ENCODE measurements around the gene CCRL2.
"Not testable (repeated sequence)": the region's sequence is repeated elsewhere in the genome, so short reads cannot be mapped to it uniquely, and the experiment has no call there.

CCRL2 gene

GRCh38 chr3:46429671-46430070 is 22.6 kb downstream of the CCRL2 start:
- no peak for DNase-seq

- not testable (repeated sequence) for DNase-seq
Observed at GRCh38 chr3:46430879-46431278, 23.8 kb downstream of the CCRL2 start.

GRCh38 chr3:46431905-46432304 is 24.8 kb downstream of the CCRL2 start:
- peak; percentile 36 for DNase-seq

DNA sequence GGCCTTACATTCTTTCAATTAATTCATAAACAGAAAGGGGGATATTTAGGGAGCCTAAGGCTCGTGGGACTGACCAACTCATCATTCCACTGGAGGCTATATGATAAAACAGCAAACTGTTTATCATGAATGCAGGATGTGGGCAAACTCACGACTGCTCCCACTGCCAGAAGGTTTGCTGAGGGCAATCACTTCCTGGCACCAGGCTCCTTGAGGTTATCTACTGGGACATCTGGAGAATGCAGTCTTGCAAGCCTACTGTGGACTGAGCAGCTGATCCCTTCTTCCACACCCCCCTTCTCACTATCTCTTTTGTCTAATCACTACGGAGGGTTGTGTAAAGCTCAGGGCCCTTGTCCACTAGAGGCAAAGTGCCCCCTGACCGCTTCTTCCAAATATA is 26.1 kb downstream of the CCRL2 start:
- DNase-seq: peak; percentile 88

GRCh38 chr3:46433841-46434240 is 26.8 kb downstream of the CCRL2 start:
- DNase-seq: no peak

DNA sequence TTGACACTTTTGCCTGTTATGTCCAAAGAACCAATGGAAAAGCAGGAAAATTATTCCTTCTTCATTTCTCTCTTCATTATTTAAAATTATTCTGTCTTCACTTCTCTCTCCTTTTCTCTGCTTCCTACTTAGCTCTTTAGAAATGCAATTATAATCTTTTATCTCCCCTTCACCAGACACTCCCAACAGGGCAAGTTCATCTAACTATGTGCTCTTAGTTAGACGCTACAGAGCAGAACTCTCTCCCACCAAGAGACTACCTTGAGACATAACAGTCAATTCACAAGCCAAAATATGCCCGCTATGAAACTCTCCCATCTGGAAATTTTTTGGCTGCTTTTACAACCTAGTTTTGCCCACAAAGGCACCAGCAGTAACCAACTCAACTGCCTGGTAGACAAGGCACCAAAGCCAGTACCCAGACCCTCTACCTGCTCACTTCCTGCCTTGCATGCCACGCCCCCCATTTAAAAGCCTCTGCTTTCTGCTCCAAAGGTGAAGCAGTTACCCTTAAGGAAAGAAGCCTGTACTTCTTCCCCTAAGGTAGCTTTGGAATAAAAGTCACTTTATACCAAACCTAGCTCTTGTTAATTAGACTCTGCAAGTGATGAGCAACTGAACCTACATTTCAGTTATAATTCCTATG is 28.1 kb downstream of the CCRL2 start:
- peak; percentile 31 for DNase-seq

DNA sequence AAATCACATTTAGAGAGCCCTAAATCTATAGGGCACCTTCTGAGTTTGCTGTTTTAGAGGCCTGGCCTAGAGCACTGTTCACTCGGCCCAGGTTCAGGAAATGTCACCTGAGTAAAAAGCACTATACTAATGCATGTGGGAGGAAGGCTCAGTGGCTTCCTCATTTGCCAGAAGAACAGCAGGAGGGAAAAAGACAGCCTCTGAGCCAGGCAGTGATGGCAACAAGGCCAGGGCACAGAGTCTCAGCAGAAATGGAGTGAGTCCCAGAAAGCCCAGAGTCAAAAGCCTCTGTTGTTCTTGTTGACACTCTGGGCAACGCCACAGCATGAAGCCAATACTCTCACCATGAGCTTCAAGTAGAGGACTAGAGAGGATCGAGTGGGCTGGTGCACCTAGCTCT is 31.8 kb downstream of the CCRL2 start:
- DNase-seq: no peak

- DNase-seq: peak; percentile 64
Observed at GRCh38 chr3:46440531-46441294, 33.7 kb downstream of the CCRL2 start.

DNA sequence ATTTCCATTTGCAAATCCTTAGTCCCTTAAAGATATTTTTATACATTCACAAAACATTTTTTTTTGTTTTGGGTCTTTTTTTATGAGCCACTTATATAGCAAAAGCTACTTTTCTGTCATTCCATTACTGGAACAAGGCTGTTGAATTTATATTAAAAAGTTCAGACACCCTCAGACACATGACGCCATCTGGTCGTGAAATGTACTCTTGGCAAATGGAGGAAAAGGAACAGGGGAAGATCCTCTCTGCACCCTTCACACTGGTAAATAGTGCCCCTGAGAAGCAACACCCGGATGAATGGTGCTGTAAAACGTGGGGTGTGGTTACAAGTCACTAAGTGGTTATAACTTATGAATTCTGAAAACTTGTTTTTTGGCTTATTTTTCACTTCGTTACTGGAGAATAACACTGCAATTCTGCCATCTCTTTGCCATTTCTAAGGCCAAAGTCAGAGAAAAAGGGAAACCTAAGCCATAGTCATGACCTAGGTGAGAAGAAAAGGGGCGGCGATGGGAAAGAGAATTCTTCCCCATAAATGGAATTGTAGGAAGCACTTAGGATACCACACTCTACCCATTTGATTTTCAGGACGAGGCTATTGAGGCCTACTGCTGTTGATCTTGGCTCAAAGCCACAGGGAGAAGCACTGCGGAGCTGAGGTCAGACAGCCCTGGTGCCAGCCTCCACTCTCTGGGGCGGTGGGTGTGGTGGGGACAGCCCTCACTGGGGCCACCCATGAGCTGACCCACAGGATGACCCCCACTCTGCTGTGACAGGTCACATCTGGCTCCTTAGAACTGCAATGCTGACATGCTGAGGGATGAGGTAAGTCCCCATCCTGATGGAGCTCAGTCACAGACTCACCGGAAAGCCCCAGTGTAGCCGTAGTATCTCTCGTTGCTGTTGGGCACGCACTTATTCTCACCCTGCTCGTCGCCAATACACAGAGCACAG is 35.8 kb downstream of the CCRL2 start:
- DNase-seq: no peak

DNA sequence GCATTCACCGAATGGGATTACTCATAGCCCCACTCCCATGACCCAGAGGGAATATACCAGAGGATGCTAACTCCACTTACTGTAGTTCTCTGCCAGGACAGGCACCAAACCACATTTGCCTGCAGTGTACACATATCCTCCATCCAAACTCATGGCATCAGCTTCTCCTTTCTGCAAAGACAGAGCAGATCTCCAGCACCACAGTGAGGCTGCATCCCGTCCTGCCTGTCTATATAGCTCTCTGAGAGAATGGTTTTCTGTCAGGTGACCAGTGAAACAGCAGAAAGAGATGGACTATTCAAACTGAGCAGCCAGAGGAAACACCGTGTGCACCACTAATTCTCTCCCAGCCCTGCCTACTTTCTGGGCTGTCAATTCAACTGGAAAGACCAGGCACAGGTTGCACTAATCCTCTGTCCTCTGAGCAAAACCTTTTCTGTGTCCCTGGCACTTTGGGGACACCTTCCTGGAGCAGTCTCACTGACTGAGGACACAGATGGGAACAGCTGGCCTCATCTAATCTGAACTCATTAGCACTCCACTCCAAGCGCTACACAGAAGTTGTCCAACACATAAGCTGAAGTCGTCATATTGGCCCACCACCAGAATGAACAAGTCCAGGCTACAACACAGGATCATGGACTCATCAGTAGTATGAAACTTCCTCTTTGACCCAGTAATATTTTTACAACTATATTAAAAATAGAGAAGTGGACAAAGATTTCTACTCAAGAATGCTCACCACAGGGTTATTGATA is 40.3 kb downstream of the CCRL2 start:
- DNase-seq: peak; percentile 50

GRCh38 chr3:46448721-46449120 is 41.7 kb downstream of the CCRL2 start:
- DNase-seq: no peak

DNA sequence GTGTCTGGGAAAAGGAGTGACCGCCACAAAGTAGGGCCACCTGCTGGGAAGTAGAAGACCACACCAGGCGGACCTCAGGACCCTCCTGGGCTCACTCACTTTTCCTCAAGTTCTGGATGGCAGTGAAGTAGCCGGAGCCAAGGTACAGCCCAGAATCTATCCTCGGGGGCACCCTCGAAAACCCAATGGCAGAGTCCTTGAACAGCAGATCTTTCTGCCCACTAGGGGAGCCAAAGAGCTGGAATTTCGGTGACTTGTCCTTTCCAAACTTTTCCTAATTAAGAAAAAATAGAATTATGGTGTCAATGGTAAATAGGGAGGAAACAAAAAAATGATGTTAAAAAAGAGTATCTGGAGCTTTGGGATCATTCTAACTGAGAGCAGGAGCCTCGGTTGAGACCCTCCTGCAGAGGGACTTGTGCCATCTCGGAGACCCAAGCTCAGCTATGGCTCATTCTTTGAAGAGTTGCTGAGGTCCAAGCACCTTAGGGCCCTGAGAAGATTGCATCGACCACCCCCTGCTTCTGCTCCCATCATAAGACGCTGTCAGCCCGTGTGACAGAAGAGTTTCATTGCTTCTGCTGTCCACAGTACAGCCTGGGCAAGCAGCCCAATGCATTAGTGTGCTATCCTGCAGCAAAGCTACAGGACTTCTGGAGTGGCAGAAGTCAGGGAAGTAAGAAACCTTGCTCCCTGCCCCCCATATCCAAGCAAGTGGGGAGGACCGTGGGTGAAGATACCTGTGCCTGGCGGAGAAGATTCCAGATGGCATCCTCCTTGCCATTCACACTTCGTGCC is 42.9 kb downstream of the CCRL2 start:
- peak; percentile 42 for DNase-seq

DNA sequence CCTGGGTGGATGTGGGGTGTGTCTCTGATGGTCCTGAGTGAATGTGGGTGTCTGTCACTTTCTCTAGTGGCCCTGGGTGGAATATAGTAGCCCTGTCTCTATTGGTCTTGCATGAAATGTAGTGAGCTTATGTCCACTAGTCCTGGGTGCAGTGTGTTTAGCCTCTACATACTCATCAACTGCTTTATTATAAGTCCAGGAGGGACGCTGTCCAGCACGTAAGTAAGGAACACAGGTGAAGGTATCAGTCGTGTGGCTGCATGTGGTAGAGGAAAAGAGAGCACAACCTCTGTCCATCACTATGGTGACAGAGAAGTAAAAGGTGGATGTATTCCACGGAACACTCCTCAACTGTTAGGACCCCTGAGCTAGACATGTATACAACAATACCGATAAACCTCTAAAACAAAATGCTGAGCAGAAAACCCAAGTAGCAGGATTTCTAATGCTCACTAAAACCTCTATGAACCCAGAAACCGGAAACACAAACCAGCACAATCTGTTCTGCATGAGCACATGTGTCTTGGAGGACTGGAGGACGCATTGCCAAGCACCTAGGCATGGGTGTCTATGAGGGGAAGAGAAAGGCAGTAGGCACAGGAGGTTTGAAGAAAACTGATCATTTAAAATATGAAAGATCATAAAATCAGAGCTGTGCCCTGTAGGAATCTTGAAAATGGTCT is 46.6 kb downstream of the CCRL2 start:
- DNase-seq: no peak

GRCh38 chr3:46454209-46454595 is 47.1 kb downstream of the CCRL2 start:
- DNase-seq: no peak

DNA sequence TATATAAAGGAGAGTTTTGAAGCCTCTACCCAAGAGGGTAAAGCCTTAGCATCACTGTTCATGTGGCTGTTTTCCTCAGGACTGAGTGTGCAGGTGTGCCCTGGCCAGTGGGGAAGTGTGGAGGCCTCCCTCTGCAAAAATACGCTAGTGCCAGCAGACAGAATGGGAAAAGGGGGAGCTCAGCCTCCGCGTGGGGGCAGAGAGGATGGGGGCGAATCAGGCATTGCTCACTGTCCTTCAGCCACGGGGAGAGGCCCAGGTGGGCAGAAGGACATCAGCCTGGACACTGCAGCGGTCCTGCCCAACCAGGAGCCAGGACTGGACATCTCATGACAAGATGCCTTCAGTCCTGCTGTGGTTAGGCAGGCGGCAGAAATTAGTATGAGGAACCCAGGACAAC is 47.5 kb downstream of the CCRL2 start:
- no peak for DNase-seq

DNA sequence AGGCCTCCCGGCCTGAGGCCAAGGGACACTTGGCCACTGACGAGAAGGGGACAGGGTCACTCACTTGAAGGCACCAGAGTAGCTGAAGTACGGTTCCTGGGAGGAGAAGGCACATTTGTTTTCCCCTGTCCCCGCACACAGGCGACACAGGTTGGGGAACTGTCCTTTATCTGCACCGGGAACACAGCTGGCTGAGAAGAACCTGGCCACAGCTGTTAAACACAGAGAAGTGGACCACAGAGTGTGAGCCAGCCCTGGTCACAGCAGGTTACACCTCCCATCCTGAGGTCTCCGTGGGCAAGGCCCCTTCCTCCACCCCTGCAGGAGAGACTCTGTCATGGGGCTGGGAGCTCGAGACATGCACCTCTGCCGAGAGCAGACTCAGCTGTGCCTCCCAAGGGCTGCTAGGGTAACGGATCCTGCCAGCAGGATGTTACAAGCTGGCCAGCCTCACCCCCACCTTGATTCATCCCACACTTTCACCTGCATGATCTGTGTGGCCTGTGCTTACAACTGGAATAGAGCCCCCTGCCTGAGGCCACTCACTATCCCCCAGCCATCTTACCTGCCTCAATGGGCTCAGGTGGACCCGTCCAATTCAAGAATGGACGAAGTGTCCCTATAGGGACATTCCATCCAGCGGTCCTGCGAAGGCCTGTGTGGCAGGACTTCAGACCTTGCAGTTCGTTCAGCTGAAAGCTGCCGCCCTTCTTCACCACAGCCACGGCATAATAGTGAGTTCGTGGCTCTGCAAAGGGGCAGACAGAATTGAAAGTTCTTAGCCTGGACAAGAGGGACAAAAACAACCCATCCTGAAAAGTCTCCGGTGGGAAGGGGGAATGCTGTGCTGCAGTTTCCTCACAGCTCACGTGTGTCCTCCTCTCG is 48.4 kb downstream of the CCRL2 start:
- no peak for DNase-seq

GRCh38 chr3:46456118-46456517 is 49.1 kb downstream of the CCRL2 start:
- no peak for DNase-seq

Data from OCI-M1 (cell line).